Measurements from ENCODE around the gene CLMN. TPM values are rescaled to one million over a fixed set of nuclear protein-coding genes. Genes with fewer than 3 reads are reported as not detected.
A peak's percentile ranks its signal among the peaks of the same experiment; 100 is the strongest.

Gene CLMN
- total and polyA plus RNA-seq, 2 of the 4 experiments (the other 2 are of a cell fraction), result 0.10 to 0.18 TPM

GRCh38 chr14:95155045-95155444, 164.7 kb downstream of the CLMN start:
- WGBS, 2 experiments (ENCODE audit: extremely low coverage in 2 of 2, insufficient read length in 1 of 2), result no CpG with 5 or more reads among the region's 12 CpGs
- TF ChIP-seq ELK1 (IDR thresholded peaks at IDR 0.05; ENCODE audit: borderline replicate concordance, low read depth, low read length) (no peak), NFE2L2 (IDR thresholded peaks at IDR 0.05; ENCODE audit: low read depth, low read length) (no peak), BHLHE40 (IDR thresholded peaks at IDR 0.05; ENCODE audit: low read depth, low read length) (no peak), FOS (IDR thresholded peaks at IDR 0.05; ENCODE audit: low read depth, low read length) (no peak)
- no peak overlapping the region for H2AK9ac ChIP-seq (replicated peaks; ENCODE audit: low read depth, low read length, poor library complexity)
- ChIA-PET CTCF (interaction anchor here (1.4 kb wide), 1 partner anchor 22 kb away, joined by 3 read pairs; no protein-coding TSS in a partner anchor), POLR2A (ENCODE audit: unreplicated experiment) (no interaction called here)
- H2BK120ac ChIP-seq (ENCODE audit: low read depth, low read length), result no peak overlapping the region
- no peak overlapping the region for H4K5ac ChIP-seq (ENCODE audit: low read depth, low read length)
- peaks cover 43% of the 10 kb centered on the region for H4K20me1 ChIP-seq (ENCODE audit: insufficient read depth, low read length)
- H3K23ac ChIP-seq (ENCODE audit: low read depth, low read length), result peak overlapping the region; percentile 66; the same call in 1 of the 2 replicates
- peaks cover 12 to 61% of the 10 kb centered on the region in 2 experiments for H3K79me1 ChIP-seq (ENCODE audit: low read depth in 1 of 2, low read length in 2 of 2)
- ATAC-seq (ENCODE audit: low read depth) (no peak), DNase-seq (no peak)
- no peaks in the 10 kb centered on the region for H3K27me3 ChIP-seq (ENCODE audit: control insufficient read depth, insufficient read depth, low read length)
- no peak overlapping the region for H3K18ac ChIP-seq (ENCODE audit: low read depth, low read length)
- no peak overlapping the region for H2AK5ac ChIP-seq (ENCODE audit: low read depth, low read length)
- H4K91ac ChIP-seq (ENCODE audit: insufficient read depth, low read depth, low read length), result no peak overlapping the region
- no peak overlapping the region for H3K4ac ChIP-seq (ENCODE audit: low read depth, low read length)
- peaks cover 2% of the 10 kb centered on the region; the same call in 1 of the 2 replicates for H3K4me1 ChIP-seq (ENCODE audit: control insufficient read depth, insufficient read depth, low read length)
- H3K9ac ChIP-seq (ENCODE audit: low read depth, low read length), result no peak overlapping the region
- no peak overlapping the region for H2BK5ac ChIP-seq (ENCODE audit: low read depth, low read length, poor library complexity, severe bottlenecking)
- no TSS peak for BruUV-seq (replicated peaks)
- no peak overlapping the region for H3K27ac ChIP-seq (ENCODE audit: insufficient read depth, low read length)
- 0 out of 2 replicates have a peak overlapping the region, but pooled peaks have one; percentile 35 for H3K14ac ChIP-seq (replicated peaks; ENCODE audit: low read depth, low read length)
- H3K56ac ChIP-seq (ENCODE audit: extremely low read depth, insufficient read depth, low read length), result no peak overlapping the region
- no peak overlapping the region for H2BK15ac ChIP-seq (ENCODE audit: low read depth, low read length)
- no peaks in the 10 kb centered on the region; the same call in 1 of the 2 replicates for H3K36me3 ChIP-seq (ENCODE audit: control insufficient read depth, insufficient read depth, low read length)
- H2AFZ ChIP-seq (replicated peaks; ENCODE audit: low read length, poor library complexity), result no peak overlapping the region
- no peak overlapping the region for H3K4me3 ChIP-seq (ENCODE audit: insufficient read depth, low read depth, low read length)
- peak overlapping the region; percentile 49 for H3K4me2 ChIP-seq (ENCODE audit: low read depth, low read length)
- H4K8ac ChIP-seq (ENCODE audit: low read depth in 2 of 2, low read length in 2 of 2), result no peak overlapping the region
- in situ Hi-C loops (cut with MboI; ENCODE audit: low sequenced_read_pairs) (no loop called here), dilution Hi-C loops (cut with HindIII; ENCODE audit: low sequenced_read_pairs, unreplicated experiment) (no loop called here), intact Hi-C loops (cut with micrococcal nuclease) (loop anchor here (5.0 kb wide), 1 partner anchor 58 kb away; no protein-coding TSS in a partner anchor)
- no peak overlapping the region for H2BK20ac ChIP-seq (ENCODE audit: low read depth, low read length)
- H3K9me3 ChIP-seq (ENCODE audit: control insufficient read depth, insufficient read depth, low read length), result no peaks in the 10 kb centered on the region
- peaks cover 6% of the 10 kb centered on the region; the same call in 1 of the 2 replicates for H3K9me1 ChIP-seq (ENCODE audit: insufficient read depth, low read length)

Data from IMR-90 (cell line).